AG09309 (cell line): ENCODE measurements around the gene CDH4.
A peak's percentile ranks its signal among the peaks of the same experiment; 100 is the strongest.

Experiments
- DNase-seq: peaks from one replicate; pipeline ENCODE4 v3.0.0-alpha.2; 2010; ENCODE audit warnings: low read depth
- H3K4me3 ChIP-seq: 2 replicates; pipeline ENCODE4 v1.5.1; 2011; ENCODE audit warnings: mild to moderate bottlenecking, low read depth, low read length, moderate library complexity; ENCODE audit not compliant: control insufficient read depth
- CTCF ChIP-seq: IDR thresholded peaks from 2 replicates; pipeline ENCODE4 v1.5.1; 2011; ENCODE audit warnings: mild to moderate bottlenecking, low read depth, low read length, inconsistent platforms; ENCODE audit not compliant: insufficient read depth, control insufficient read depth; ENCODE audit errors: missing control alignments

Gene CDH4

GRCh38 chr20:61875221-61875885, 623.3 kb downstream of the CDH4 start:
- H3K4me3 ChIP-seq: no peak overlapping the region

GRCh38 chr20:61875996-61876395, 623.9 kb downstream of the CDH4 start:
- no peak overlapping the region for H3K4me3 ChIP-seq
- TF ChIP-seq CTCF: no peak
- DNase-seq: no peak

More at GRCh38 chr20:61875221-61875885, 623.3 kb downstream of the CDH4 start:
- TF ChIP-seq CTCF: peak; percentile 21
- no peak for DNase-seq

- no peak for TF ChIP-seq CTCF
- no peak for DNase-seq
- no peak overlapping the region for H3K4me3 ChIP-seq
These were observed 625.1 kb downstream of the CDH4 start for GRCh38 chr20:61876952-61877728.

GRCh38 chr20:61877776-61878477, 625.9 kb downstream of the CDH4 start:
- no peak overlapping the region for H3K4me3 ChIP-seq
- no peak for TF ChIP-seq CTCF
- no peak for DNase-seq

- H3K4me3 ChIP-seq: no peak overlapping the region
- no peak for TF ChIP-seq CTCF
- DNase-seq: no peak
These were observed 626.6 kb downstream of the CDH4 start for GRCh38 chr20:61878478-61879302.

- TF ChIP-seq CTCF: no peak
- DNase-seq: no peak
- H3K4me3 ChIP-seq: no peak overlapping the region
These were observed 627.2 kb downstream of the CDH4 start for GRCh38 chr20:61879303-61879620.
